Fibroblast of skin of back (primary cell): ENCODE results near the gene TSSK6.

Experiments used
- DNase-seq: peaks from one replicate; pipeline ENCODE4 v3.0.0-alpha.2; 2013

TSSK6 gene

DNA sequence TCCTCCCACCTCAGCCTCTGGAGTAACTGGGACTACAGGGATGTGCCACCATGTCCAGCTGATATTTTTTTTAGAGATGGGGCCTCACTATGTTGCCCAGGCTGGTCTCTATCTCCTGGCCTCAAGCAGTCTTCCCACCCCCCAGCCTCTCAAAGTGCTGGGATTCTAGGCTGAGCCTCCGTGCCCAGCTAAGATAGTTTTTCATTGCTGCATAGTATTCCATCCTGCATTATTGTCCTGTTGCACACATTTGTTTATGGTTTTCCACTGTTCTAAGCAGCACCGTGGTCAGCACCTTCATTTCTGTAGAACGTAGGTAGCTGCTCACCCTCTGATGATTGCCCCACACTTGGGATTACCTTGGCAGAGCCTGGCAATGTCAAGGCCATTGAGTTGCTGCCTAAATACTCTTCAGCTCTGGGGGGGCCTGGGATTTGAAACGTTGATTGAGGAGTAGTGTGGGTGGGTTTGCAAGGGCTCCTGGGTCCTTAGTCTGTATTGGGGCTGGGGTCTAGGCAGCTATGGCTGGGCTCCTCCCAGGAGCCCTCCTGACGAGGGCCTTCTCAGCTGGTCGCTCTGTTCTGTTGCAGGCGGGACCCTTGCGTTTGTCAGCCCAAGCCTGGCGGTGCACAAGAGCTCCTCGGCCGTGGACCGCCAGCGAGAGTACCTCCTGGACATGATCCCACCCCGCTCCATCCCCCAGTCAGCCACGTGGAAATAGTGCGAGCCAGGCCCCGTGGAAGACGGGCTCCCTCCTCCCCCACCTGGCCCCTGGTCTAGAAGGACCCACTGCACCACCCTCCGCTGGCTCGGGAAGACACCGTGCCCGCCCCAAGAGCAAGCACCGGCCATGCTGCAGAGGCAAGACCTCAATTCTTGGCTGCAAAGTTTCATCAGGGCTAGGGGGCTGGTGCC is 10.3 kb downstream of the TSSK6 start:
- no peak for DNase-seq

DNA sequence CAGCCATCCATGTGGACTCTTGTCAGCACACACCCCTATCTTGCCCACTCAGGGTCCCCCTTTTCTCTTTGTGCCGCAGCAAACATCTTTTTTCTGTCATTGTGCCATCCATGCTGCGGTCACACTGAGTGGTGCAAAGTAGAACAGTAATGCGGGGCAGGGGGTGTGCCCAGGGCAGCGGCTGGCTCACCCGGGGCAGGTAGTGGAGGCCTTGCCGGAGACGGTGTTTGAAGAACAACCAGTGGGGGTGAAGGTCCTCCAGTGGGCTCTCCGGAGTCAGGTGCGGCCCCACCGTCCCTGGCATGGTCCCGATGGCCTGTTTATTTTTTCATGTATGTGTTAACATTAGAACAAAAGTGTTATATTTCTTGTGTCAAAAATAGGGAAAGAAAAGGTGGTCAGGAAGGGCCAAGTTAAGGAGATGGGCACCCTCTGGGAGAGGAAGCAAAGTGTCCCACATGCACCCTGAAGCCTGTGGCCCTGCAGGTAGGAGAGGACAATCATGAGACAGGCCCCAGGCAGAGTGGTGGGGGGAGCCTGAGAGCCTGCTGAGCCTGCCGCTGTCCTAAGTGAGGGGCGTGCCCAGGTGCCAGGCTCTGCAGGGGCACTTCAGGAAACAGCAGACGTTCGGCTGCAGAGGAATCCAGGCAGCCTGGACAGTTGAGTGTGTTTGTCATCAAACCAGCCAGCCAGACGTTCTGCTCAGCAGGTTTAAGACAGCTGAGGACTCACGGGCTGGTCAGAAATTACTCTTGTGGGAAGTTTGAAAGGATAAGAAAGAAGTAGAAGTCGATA is 12.3 kb downstream of the TSSK6 start:
- DNase-seq = no peak

DNA sequence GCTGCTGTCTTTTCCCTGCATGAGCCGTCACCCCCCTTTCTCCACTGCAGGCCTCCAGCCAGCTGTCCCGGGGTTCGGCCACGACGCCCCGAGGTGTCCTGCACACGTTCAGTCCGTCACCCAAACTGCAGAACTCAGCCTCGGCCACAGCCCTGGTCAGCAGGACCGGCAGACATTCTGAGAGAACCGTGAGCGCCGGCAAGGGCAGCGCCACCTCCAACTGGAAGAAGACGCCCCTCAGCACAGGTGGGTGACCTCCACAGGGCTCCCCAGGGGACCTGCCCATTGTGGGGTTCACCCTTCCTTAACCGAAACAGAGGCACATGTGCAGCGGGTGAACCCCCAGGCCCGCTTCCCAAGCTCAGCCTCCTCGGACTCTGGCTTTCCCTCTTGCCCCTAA is 13.1 kb downstream of the TSSK6 start:
- no peak for DNase-seq

- DNase-seq = no peak
Observed at GRCh38 chr19:19501798-19502197, 13.6 kb downstream of the TSSK6 start.

GRCh38 chr19:19500975-19501644 is 14.2 kb downstream of the TSSK6 start:
- no peak for DNase-seq

- no peak for DNase-seq
Observed at GRCh38 chr19:19499272-19499995, 15.9 kb downstream of the TSSK6 start.

- DNase-seq = no peak
Observed at GRCh38 chr19:19498255-19498991, 16.9 kb downstream of the TSSK6 start.

DNA sequence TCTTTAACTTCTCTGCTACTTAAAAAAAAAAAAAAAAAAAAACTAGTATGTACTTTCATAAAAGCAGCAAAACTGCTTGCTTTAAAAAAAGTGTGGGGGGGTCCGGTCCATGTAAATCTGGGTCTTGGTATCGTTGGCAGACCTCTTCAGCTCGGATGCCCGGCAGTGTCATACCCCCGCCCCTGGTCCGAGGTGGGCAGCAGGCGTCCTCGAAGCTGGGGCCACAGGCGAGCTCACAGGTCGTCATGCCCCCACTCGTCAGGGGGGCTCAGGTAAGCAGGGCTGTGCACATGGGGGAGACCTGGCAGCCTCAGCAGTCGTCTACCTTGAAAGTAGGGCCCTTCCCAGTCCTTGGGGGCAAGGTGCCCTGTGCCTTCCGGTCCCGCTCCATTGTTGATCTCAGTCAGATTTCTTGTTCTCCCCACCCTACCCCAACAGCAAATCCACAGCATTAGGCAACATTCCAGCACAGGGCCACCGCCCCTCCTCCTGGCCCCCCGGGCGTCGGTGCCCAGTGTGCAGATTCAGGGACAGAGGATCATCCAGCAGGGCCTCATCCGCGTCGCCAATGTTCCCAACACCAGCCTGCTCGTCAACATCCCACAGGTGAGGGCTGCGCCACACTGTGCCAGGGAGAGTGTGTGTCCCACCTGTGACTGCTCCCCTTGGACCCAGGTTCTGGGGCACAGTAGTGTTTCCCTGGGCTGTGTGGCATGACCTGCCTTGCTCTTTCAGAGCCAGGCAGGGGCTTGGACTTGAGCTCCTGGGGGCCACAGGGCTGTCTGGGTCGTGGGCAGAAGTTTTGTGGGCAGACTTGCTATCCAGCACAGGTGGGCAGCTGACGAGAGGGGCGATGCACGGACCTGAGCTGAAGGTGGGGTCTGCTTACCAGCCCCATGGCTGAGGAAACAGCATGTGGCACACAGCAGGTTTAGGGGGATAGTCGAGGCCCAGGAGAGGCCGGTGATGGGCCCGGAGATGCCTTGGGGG is 19.4 kb downstream of the TSSK6 start:
- DNase-seq = no peak

DNA sequence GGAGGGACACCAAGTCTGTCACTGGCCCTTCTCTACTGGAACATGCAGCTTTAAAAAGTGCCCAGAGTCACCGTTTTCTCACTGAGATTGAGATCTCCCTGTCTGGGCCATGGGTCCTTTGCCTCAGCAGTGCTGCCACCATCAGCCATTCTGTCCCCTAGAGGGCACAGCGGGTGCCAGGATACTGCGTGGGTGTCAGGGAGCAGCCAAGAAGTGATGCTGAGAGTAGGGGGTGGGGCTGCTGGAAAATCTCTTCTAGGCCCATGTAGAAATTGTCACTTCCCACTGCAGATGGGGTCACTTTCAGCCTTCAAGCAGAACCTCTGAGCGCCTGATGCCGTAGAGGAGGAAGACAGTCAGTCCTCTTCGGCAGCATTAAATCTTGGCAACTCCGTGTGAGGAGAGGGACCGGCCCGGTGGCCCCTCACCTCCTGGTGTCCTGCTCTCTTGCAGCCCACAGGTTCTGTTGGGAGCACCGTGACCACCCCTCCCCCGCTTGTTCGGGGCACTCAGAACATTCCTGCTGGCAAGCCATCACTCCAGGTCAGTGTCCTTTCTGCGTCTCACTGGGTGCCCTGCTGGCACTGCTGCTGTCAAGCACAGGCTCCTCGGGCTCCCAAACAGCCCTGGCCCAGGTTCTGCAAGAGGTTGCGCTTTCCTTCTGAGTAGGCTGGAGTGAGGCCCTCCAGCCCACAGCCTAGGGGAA is 21.4 kb downstream of the TSSK6 start:
- DNase-seq = no peak

GRCh38 chr19:19492026-19492610 is 23.2 kb downstream of the TSSK6 start:
- no peak for DNase-seq

GRCh38 chr19:19491321-19492025 is 23.9 kb downstream of the TSSK6 start:
- DNase-seq = no peak

DNA sequence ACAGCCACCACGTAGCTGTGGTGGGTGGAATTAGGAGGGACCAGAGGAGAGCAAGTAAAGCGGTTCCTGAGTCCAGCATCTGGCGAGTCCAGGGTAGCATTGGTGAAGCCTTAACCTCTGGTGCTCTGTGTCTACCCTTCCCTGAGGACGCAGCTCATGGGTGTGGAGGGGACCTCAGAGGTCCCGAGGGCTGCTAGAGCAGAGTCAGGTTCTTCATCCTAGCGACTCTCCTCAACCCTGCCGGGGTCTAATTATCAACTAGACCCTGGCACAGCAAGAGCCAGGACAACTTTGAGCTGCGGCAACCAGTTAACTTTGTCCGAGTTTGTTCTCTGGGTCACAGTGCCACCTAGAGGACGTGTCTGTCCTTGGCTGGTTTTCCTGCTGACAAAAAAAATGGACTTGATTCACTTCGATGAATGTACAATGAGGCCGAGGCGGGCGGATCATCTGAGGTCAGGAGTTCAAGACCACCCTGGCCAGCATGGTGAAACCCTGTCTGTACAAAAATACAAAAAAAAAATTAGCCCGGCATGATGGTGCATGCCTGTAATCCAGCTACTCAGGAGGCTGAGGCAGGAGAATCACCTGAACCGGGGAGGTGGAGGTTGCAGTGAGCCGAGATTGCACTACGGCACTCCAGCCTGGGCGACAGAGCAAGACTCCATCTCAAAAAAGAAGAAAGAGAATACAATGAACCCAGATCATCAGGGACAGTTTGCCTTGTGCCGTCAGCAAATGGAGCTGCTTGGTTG is 25.0 kb downstream of the TSSK6 start:
- DNase-seq = peak; percentile 81

DNA sequence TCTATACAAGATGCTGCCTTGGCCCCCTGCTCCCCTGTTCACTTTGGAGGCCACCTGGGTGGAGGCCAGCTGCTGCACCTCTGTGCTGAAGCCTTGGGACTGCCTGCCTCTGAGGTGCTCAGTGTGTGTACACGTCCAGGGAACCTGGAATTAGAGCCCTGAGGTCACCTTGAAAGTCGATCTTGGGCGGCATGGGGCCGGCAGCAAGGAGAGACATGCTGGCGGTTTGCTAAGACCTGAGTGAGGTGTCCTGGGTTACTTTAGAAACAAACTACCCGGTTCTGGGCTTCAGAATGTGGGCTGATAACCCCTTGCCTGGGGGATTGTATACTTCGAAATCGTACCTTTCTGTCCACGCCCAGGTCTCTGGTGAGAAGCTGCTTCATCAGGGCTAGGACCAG is 25.5 kb downstream of the TSSK6 start:
- DNase-seq = no peak

DNA sequence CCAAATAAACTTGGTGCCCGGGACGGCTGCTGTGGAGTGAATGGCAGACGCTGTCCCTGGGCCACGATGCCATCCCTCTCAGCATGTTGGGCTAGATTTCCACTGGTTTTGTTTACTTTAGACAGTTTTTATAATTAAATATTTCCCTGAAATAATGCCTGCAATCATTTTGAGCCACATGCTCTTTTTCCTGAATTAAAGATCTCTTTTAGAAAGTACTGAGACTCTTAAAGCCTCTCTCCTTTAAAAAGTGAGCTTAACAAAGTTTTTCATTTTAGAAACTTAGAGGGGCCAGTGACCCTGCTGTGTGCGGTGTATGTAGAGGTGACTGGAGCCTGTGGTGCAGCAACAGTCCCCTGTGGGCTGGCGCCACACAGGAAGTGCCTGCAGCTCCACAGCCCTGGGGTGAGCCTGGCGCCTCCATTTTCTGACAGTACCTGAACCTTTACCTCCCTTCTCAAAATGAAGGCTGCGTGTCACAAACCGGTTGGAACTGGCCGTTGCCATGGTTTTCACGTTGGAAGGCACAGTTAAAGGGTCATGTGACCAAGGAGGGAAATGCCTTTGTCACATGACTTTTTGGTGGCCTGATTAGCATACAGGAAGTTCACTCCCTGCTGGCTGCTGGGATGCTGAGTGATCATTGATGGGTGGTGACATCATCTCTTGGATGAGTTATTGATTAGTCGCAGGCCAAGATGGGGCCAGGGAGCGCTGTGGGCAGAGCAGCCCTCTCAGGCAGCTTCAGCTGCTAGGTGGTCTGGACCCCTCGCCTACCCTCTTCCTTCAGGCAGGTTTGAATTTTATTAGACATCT is 26.3 kb downstream of the TSSK6 start:
- peak; percentile 96 for DNase-seq

DNA sequence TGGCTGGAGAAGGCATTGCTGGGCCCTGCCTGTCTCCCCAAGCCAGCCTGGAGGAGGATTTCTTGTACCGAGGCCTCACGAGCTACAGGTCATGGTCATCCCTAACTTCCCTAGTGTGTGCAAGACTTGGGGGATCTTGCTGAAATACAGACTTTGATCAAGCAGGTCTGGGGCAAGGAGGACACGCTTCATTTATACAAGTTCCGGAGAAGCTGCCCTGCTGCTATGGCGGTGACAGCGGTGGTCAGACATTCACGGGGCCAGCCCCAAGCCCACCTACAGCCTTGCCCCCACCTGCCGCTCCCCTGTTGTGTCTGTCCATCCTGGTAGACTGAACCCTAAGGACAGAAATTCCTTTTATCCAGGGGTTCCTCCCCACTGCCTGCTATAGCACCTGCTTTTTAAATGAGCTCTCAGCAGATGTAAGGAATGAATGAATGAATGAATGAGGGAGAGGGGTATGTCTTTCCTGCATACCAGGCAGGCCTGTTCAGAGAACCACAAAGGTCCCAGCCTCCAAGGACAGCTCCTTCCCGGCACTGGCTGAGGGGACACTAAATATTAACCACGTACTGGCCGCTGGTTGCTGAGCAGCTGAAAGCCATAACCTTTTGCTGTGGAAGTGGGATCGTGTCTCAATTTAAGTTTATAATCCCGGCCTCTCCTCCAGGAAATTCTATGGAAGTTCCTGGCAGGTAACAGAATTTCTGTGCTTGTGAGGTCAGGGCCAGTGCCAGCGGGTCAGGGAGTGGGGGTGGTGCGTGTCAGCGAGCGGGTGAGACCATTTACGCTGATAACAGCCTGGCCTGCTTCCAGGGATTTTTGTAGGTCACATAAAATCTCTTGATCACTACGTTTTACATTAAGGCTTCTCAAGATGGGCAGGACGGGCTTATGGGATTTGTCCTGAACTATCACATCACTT is 27.1 kb downstream of the TSSK6 start:
- no peak for DNase-seq
